H1 (cell line): ENCODE results near the gene NNMT. TPM values are rescaled to one million over a fixed set of nuclear protein-coding genes. Genes with fewer than 3 reads are reported as not detected.

Experiments
- CTCF ChIA-PET: fragments of 300-600 bp; sonication (Branson Sonifier 250); formaldehyde crosslinking; loops from one replicate; lab custom pipeline; 2021; ENCODE audit not compliant: partially characterized antibody; lab: Charles Lee
- POLR2A ChIA-PET: fragments of 300-600 bp; sonication (Branson Sonifier 250); formaldehyde crosslinking; loops from one replicate; lab custom pipeline; 2021; ENCODE audit warnings: inconsistent platforms; ENCODE audit not compliant: partially characterized antibody; lab: Charles Lee
- DNase-seq, 2 experiments: peaks; one replicate each; pipeline versions ENCODE4 v3.0.0 to v3.0.0-alpha.2; 2010 to 2022; ENCODE audit warnings: low spot score in 2 of 2, low read depth in 1 of 2, mixed read lengths in 1 of 2
- FAIRE-seq: peaks from 2 replicates; lab custom pipeline; 2011; peaks lifted over from hg19 to GRCh38; lab: Jason Lieb, UNC
- H2AFZ ChIP-seq: 2 replicates; pipeline ENCODE4 v1.8.1; 2012; ENCODE audit warnings: low read length, inconsistent platforms
- H2AK5ac ChIP-seq: 2 replicates; pipeline ENCODE4 v1.6.1; 2013; ENCODE audit warnings: low read depth, low read length
- H2BK120ac ChIP-seq: replicated peaks from 2 replicates; pipeline ENCODE3; 2013; ENCODE audit warnings: low read depth, low read length, inconsistent platforms
- H2BK12ac ChIP-seq: 2 replicates; pipeline ENCODE4 v1.6.1; 2013; ENCODE audit warnings: low read depth, low read length
- H2BK15ac ChIP-seq: 2 replicates; pipeline ENCODE4 v1.6.1; 2013; ENCODE audit warnings: low read length
- H2BK20ac ChIP-seq: 2 replicates; pipeline ENCODE4 v1.6.1; 2013; ENCODE audit warnings: low read length
- H2BK5ac ChIP-seq: 2 replicates; pipeline ENCODE4 v1.6.1; 2013; ENCODE audit warnings: low read depth, low read length
- H3K14ac ChIP-seq: 2 replicates; pipeline ENCODE4 v1.6.1; 2013; ENCODE audit warnings: inconsistent platforms; ENCODE audit not compliant: insufficient read length
- H3K18ac ChIP-seq: 2 replicates; pipeline ENCODE4 v1.6.1; 2013; ENCODE audit warnings: low read length; ENCODE audit errors: extremely low read depth
- H3K23ac ChIP-seq: 2 replicates; pipeline ENCODE4 v1.6.1; 2013; ENCODE audit warnings: inconsistent platforms; ENCODE audit not compliant: insufficient read length
- H3K23me2 ChIP-seq: 2 replicates; pipeline ENCODE4 v1.6.1; 2013; ENCODE audit warnings: low read depth, low read length
- H3K27ac ChIP-seq: 2 replicates; pipeline ENCODE4 v1.6.1; 2011; ENCODE audit warnings: low read depth, low read length, inconsistent platforms
- H3K27me3 ChIP-seq, 4 experiments: replicated peaks in 1 of 4; 1 replicate in 1 of 4; 2 replicates in 3 of 4; pipeline versions ENCODE4 v1.6.1 to v1.8.1; 2011 to 2013; ENCODE audit warnings: low read length in 3 of 4, mild to moderate bottlenecking in 3 of 4, inconsistent platforms in 2 of 4, mixed read lengths in 2 of 4, moderate library complexity in 1 of 4; ENCODE audit not compliant: control insufficient read depth in 3 of 4, insufficient read depth in 3 of 4; ENCODE audit errors: extremely low read depth in 1 of 4
- H3K36me3 ChIP-seq, 4 experiments: 2 replicates each; pipeline versions ENCODE4 v1.6.1 to v1.8.1; 2011 to 2013; ENCODE audit warnings: mild to moderate bottlenecking in 4 of 4, low read length in 3 of 4, moderate library complexity in 2 of 4, control low read depth in 1 of 4, inconsistent platforms in 1 of 4; ENCODE audit not compliant: insufficient read depth in 4 of 4, control insufficient read depth in 2 of 4
- H3K4ac ChIP-seq: replicated peaks from 2 replicates; pipeline ENCODE3; 2013; ENCODE audit warnings: low read length, low read depth, mixed read lengths, inconsistent platforms; ENCODE audit not compliant: insufficient read length
- H3K4me1 ChIP-seq, 4 experiments: replicated peaks in 1 of 4; 1 replicate in 1 of 4; 2 replicates in 3 of 4; pipeline versions ENCODE4 v1.6.1 to v1.8.1; 2011 to 2013; ENCODE audit warnings: low read length in 3 of 4, inconsistent platforms in 2 of 4, mixed read lengths in 1 of 4; ENCODE audit not compliant: insufficient read depth in 4 of 4, control insufficient read depth in 3 of 4
- H3K4me2 ChIP-seq, 2 experiments: 2 replicates each; pipeline versions ENCODE4 v1.6.1 to v1.8.1; 2011 to 2013; ENCODE audit warnings: low read depth in 2 of 2, low read length in 2 of 2, control low read depth in 1 of 2, inconsistent platforms in 1 of 2, mild to moderate bottlenecking in 1 of 2; ENCODE audit not compliant: insufficient read depth in 1 of 2
- H3K4me3 ChIP-seq, 4 experiments: fragments of 200-600, 300-600 bp in 1 of 4; sonication (generic), shearing (Covaris generic), sonication (Bioruptor Twin) in 1 of 4; 2 replicates each; pipeline versions ENCODE4 v1.5.1 to v1.8.1; 2011 to 2016; ENCODE audit warnings: low read length in 4 of 4, low read depth in 3 of 4, control low read depth in 2 of 4, inconsistent platforms in 2 of 4, mild to moderate bottlenecking in 2 of 4, mixed read lengths in 1 of 4, moderate library complexity in 1 of 4; ENCODE audit not compliant: insufficient read depth in 2 of 4; ENCODE audit errors: extremely low read depth in 1 of 4
- H3K56ac ChIP-seq: replicated peaks from 2 replicates; pipeline ENCODE3; 2013; ENCODE audit warnings: low read depth, mild to moderate bottlenecking, mixed read lengths, low read length, inconsistent platforms; ENCODE audit not compliant: insufficient read length
- H3K79me1 ChIP-seq: 2 replicates; pipeline ENCODE4 v1.6.1; 2013; ENCODE audit warnings: low read depth, low read length, control low read depth
- H3K79me2 ChIP-seq, 2 experiments: 2 replicates each; pipeline versions ENCODE4 v1.6.1 to v1.8.1; 2012 to 2013; ENCODE audit warnings: low read length in 2 of 2, mild to moderate bottlenecking in 2 of 2, inconsistent platforms in 1 of 2; ENCODE audit not compliant: insufficient read depth in 2 of 2, control insufficient read depth in 1 of 2
- H3K9ac ChIP-seq, 4 experiments: replicated peaks in 1 of 4; 1 replicate in 1 of 4; 2 replicates in 3 of 4; pipeline versions ENCODE4 v1.6.1 to v1.8.1; 2011 to 2013; ENCODE audit warnings: low read depth in 3 of 4, low read length in 3 of 4, control low read depth in 2 of 4, mild to moderate bottlenecking in 2 of 4, moderate library complexity in 2 of 4, inconsistent platforms in 1 of 4; ENCODE audit errors: extremely low read depth in 1 of 4
- H3K9me3 ChIP-seq, 2 experiments: 2 replicates each; pipeline versions ENCODE4 v1.6.1 to v1.8.1; 2012 to 2013; ENCODE audit warnings: mild to moderate bottlenecking in 2 of 2, moderate library complexity in 2 of 2, control low read depth in 1 of 2, inconsistent platforms in 1 of 2, low read depth in 1 of 2, low read length in 1 of 2, mixed read lengths in 1 of 2; ENCODE audit not compliant: insufficient read depth in 2 of 2
- H4K20me1 ChIP-seq, 2 experiments: replicated peaks in 1 of 2; 2 replicates each; pipeline versions ENCODE3 to v1.8.1; 2011 to 2013; ENCODE audit warnings: inconsistent platforms in 2 of 2, low read length in 2 of 2, mild to moderate bottlenecking in 1 of 2; ENCODE audit not compliant: insufficient read depth in 2 of 2, control insufficient read depth in 1 of 2
- H4K5ac ChIP-seq: 2 replicates; pipeline ENCODE4 v1.6.1; 2013; ENCODE audit warnings: low read length, low read depth, mixed read lengths, inconsistent platforms; ENCODE audit not compliant: insufficient read length
- H4K8ac ChIP-seq: 2 replicates; pipeline ENCODE4 v1.8.0; 2013; ENCODE audit warnings: mild to moderate bottlenecking, moderate library complexity, low read length, inconsistent platforms; ENCODE audit not compliant: insufficient read depth; ENCODE audit errors: extremely low read depth
- H4K91ac ChIP-seq: replicated peaks from 2 replicates; pipeline ENCODE3; 2013; ENCODE audit warnings: low read length, mixed read lengths, inconsistent platforms; ENCODE audit not compliant: insufficient read length
- RBBP5 ChIP-seq: IDR thresholded peaks from 2 replicates; pipeline ENCODE4 v1.7.1; 2012; ENCODE audit warnings: low read depth, mild to moderate bottlenecking, inconsistent platforms, low read length, moderate library complexity, borderline replicate concordance
- RFX5 ChIP-seq: IDR thresholded peaks from 2 replicates; pipeline ENCODE4 v1.6.1; 2011; ENCODE audit warnings: low read depth, low read length, improper control_type of control experiment, borderline replicate concordance
- WGBS, 2 experiments: shearing (Covaris generic) in 1 of 2; methylation state at CpG; one replicate each; pipeline versions ENCODE4 v1.1.6 to v1.1.7; 2013 to 2015; ENCODE audit warnings: low lambda C conversion rate in 2 of 2, mixed read lengths in 2 of 2, inconsistent platforms in 1 of 2, low coverage in 1 of 2, missing lambda C conversion rate in 1 of 2; ENCODE audit not compliant: insufficient replicate concordance in 2 of 2, insufficient coverage in 1 of 2, insufficient read length in 1 of 2; ENCODE audit errors: extremely low coverage in 1 of 2, missing lambda C conversion rate in 1 of 2; 5-methylcytosine and 5-hydroxymethylcytosine counted together
- polyA plus RNA-seq, 7 experiments: library from polyadenylated mRNA; depleted of rRNA in 3 of 7; stranded (reverse) in 5 of 7; unstranded in 2 of 7; fragments of >200 nt in 5 of 7; fragments of 200-250 nt in 2 of 7; gene quantifications; 1 replicate in 5 of 7; 2 replicates in 1 of 7; 4 replicates in 1 of 7; pipeline versions ENCODE4 v1.2.1 to v1.2.3, GENCODE V29; 2011 to 2013; ENCODE audit warnings: missing spikeins in 2 of 7, mixed read lengths in 2 of 7
- total RNA-seq: library from RNA; stranded (reverse); fragmentation: NEBNext Ultra II Directional; extraction: Animal tissue kit (Norgen Biotek cat#: 25700); gene quantifications from 2 replicates; pipeline ENCODE4 v1.2.1, GENCODE V29; 2021

NNMT gene
- total and polyA plus RNA-seq, 2 of the 8 experiments (the other 6 are each of a cell fraction or from before 2014, with no cell fraction given) = not detected

DNA sequence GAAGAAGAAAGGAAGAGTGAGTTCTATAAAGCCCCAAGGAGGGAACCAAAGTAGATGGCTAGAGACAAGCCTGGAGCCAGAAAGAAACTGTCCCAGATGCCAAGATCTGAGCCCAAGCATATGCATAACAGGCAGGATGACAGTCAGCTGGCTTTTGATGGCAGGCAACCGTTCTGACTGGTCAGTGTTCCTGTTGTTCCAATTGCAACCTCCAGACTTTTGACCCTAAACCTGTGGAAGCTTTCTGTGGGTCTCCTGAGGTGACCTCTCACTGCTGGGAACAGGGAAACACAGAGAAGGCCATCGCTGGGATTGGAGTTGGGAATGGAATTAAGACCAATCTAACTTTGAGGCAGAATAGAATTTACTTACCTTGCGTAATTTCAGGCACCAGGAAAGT, 21.6 kb upstream of the NNMT start:
- H2BK20ac ChIP-seq = no peak overlapping the region
- no peak overlapping the region for H2AFZ ChIP-seq
- H3K56ac ChIP-seq = no peak overlapping the region
- peaks cover 0 to 1% (median 0%) of the 10 kb centered on the region in 4 experiments; a peak in 1 of 7 replicates for H3K27me3 ChIP-seq
- POLR2A ChIA-PET = no interaction called here
- H3K79me1 ChIP-seq = no peaks in the 10 kb centered on the region
- no peak overlapping the region for H2BK12ac ChIP-seq
- H2BK120ac ChIP-seq = no peak overlapping the region
- peak in 1 of 2 experiments; percentile 11 for DNase-seq
- no peaks in the 10 kb centered on the region for H3K36me3 ChIP-seq
- no peak overlapping the region for H3K9ac ChIP-seq
- H3K4me1 ChIP-seq = no peaks in the 10 kb centered on the region
- H3K23me2 ChIP-seq = no peaks in the 10 kb centered on the region
- no peak for FAIRE-seq
- no peak overlapping the region for H2BK15ac ChIP-seq
- H4K5ac ChIP-seq = no peak overlapping the region
- no peak overlapping the region for H2AK5ac ChIP-seq
- H3K4me3 ChIP-seq = no peak overlapping the region
- H3K23ac ChIP-seq = no peak overlapping the region
- no peak overlapping the region for H3K27ac ChIP-seq
- no peak overlapping the region for H3K14ac ChIP-seq
- CTCF ChIA-PET = interaction anchor here (0.5 to 12.4 kb wide), 4 partner anchors 12 to 1260 kb away, joined by 3 to 123 read pairs (median 4); no protein-coding TSS in a partner anchor
- no peak overlapping the region for H3K4me2 ChIP-seq
- no peaks in the 10 kb centered on the region for H3K9me3 ChIP-seq
- H4K91ac ChIP-seq = no peak overlapping the region
- H4K8ac ChIP-seq = no peak overlapping the region
- H2BK5ac ChIP-seq = no peak overlapping the region
- TF ChIP-seq RFX5 (no peak), RBBP5 (no peak)
- H3K4ac ChIP-seq = no peak overlapping the region
- WGBS, 2 experiments = 89% methylated on average over 3 of the region's 3 CpGs; no CpG with 5 or more reads in 1 of the 2 experiments
- no peaks in the 10 kb centered on the region for H3K79me2 ChIP-seq
- no peaks in the 10 kb centered on the region for H4K20me1 ChIP-seq
- H3K18ac ChIP-seq = no peak overlapping the region
